Measurements from ENCODE around the gene GGCT. TPM values are rescaled to one million over a fixed set of nuclear protein-coding genes. Genes with fewer than 3 reads are reported as not detected.

The GGCT gene
- total RNA-seq, 3 donors from 2014 or later, result 25.3 to 59.6 (median 44.6) TPM

- peaks cover 12 to 14% of the 10 kb centered on the region in 2 donors for H3K4me1 ChIP-seq
- no peaks in the 10 kb centered on the region for H3K36me3 ChIP-seq
- H3K27ac ChIP-seq, result peak overlapping the region; percentile 61 to 94
- H3K9me3 ChIP-seq, result no peaks in the 10 kb centered on the region
- no peaks in the 10 kb centered on the region for H3K27me3 ChIP-seq
- TF ChIP-seq POLR2A (IDR thresholded peaks at IDR 0.05), result no peak
- TF ChIP-seq POLR2AphosphoS5 (IDR thresholded peaks at IDR 0.05), result peak in 1 of 3 donors; percentile 58
- TF ChIP-seq CTCF (IDR thresholded peaks at IDR 0.05), result no peak
- DNase-seq (ENCODE audit: low spot score in 2 of 2), result no peak
- intact Hi-C loops (cut with DNase I; ENCODE audit: low total_unique reads), result no loop called here
- no peak overlapping the region for H3K4me3 ChIP-seq
Measured at GRCh38 chr7:30474893-30475292, 29.7 kb downstream of the GGCT start.

GRCh38 chr7:30474485-30474884, 30.1 kb downstream of the GGCT start:
- intact Hi-C loops (cut with DNase I; ENCODE audit: low total_unique reads), result no loop called here
- peaks cover 15 to 17% of the 10 kb centered on the region in 2 donors for H3K4me1 ChIP-seq
- no peaks in the 10 kb centered on the region for H3K9me3 ChIP-seq
- no peak overlapping the region for H3K4me3 ChIP-seq
- peak overlapping the region; percentile 61 to 94 for H3K27ac ChIP-seq
- H3K36me3 ChIP-seq, result no peaks in the 10 kb centered on the region
- TF ChIP-seq POLR2A (IDR thresholded peaks at IDR 0.05) (no peak), POLR2AphosphoS5 (IDR thresholded peaks at IDR 0.05) (no peak), CTCF (IDR thresholded peaks at IDR 0.05) (no peak)
- no peaks in the 10 kb centered on the region for H3K27me3 ChIP-seq
- no peak for DNase-seq (ENCODE audit: low spot score in 2 of 2)

- no peak for DNase-seq (ENCODE audit: low spot score in 2 of 2)
- peak overlapping the region; percentile 43 to 94 for H3K27ac ChIP-seq
- intact Hi-C loops (cut with DNase I; ENCODE audit: low total_unique reads), result no loop called here
- H3K9me3 ChIP-seq, result no peaks in the 10 kb centered on the region
- no peaks in the 10 kb centered on the region for H3K27me3 ChIP-seq
- no peak for TF ChIP-seq POLR2A (IDR thresholded peaks at IDR 0.05)
- TF ChIP-seq CTCF (IDR thresholded peaks at IDR 0.05), result no peak
- no peak for TF ChIP-seq POLR2AphosphoS5 (IDR thresholded peaks at IDR 0.05)
- no peak overlapping the region for H3K4me3 ChIP-seq
- peaks cover 15 to 17% of the 10 kb centered on the region in 2 donors for H3K4me1 ChIP-seq
- no peaks in the 10 kb centered on the region for H3K36me3 ChIP-seq
Measured at GRCh38 chr7:30473903-30474302, 30.7 kb downstream of the GGCT start.

GRCh38 chr7:30472784-30473775, 31.5 kb downstream of the GGCT start:
- DNase-seq (ENCODE audit: low spot score in 2 of 2), result no peak
- H3K27ac ChIP-seq, result peak overlapping the region; percentile 43 to 94

More at GRCh38 chr7:30472784-30473775, 31.5 kb downstream of the GGCT start:
- H3K27me3 ChIP-seq, result no peaks in the 10 kb centered on the region
- H3K9me3 ChIP-seq, result no peaks in the 10 kb centered on the region
- intact Hi-C loops (cut with DNase I; ENCODE audit: low total_unique reads), result no loop called here
- H3K4me3 ChIP-seq, result no peak overlapping the region
- no peaks in the 10 kb centered on the region for H3K36me3 ChIP-seq
- TF ChIP-seq POLR2AphosphoS5 (IDR thresholded peaks at IDR 0.05), result no peak
- TF ChIP-seq CTCF (IDR thresholded peaks at IDR 0.05), result no peak
- TF ChIP-seq POLR2A (IDR thresholded peaks at IDR 0.05), result no peak
- peaks cover 15 to 24% of the 10 kb centered on the region in 2 donors for H3K4me1 ChIP-seq
